Activated naive CD4-positive, alpha-beta T cell treated with anti-CD3 and anti-CD28 coated beads, Interleukin-2, amount 50 U/mL, for 72 hours (primary cell): Measurements from ENCODE around the gene RAB37. TPM values are rescaled to one million over a fixed set of nuclear protein-coding genes. Genes with fewer than 3 reads are reported as not detected.
A peak's percentile ranks its signal among the peaks of the same experiment; 100 is the strongest.

ENCODE experiments used
- ATAC-seq, 2 donors: fragments of 150-1000 bp; cut with Tn5 transposase; 2 replicates each; pipeline ENCODE4 v1.10.0; 2021; ENCODE audit warnings: mild to moderate bottlenecking in 2 of 2, moderate library complexity in 2 of 2
- DNase-seq, 2 donors: peaks; one replicate each; pipeline ENCODE4 v3.0.0; 2021 to 2022; ENCODE audit warnings: low spot score in 2 of 2
- H3K27ac Mint-ChIP-seq, 2 donors: one replicate each; pipeline ENCODE4 v1.8.0; 2022; ENCODE audit warnings: mild to moderate bottlenecking in 2 of 2, mixed read lengths in 2 of 2
- H3K36me3 Mint-ChIP-seq, 2 donors: one replicate each; pipeline ENCODE4 v1.8.0; 2022; ENCODE audit warnings: mixed read lengths in 2 of 2
- H3K9me3 Mint-ChIP-seq, 2 donors: one replicate each; pipeline ENCODE4 v1.8.0; 2022; ENCODE audit warnings: mixed read lengths in 2 of 2
- total RNA-seq, 2 donors: library from RNA; stranded (reverse); gene quantifications; one replicate each; pipeline ENCODE4 v1.2.3, GENCODE V29; 2022

Gene RAB37
- total RNA-seq, 2 donors from 2014 or later = 3.4 to 4.0 TPM

GRCh38 chr17:74763565-74764387, 26.7 kb downstream of the RAB37 start:
- Mint-ChIP-seq H3K36me3 (peaks cover 0 to 6% of the 10 kb centered on the region in 2 donors), H3K27ac (peak overlapping the region in 1 of 2 donors; percentile 49), H3K9me3 (no peaks in the 10 kb centered on the region)
- DNase-seq = no peak
- no peak for ATAC-seq

DNA sequence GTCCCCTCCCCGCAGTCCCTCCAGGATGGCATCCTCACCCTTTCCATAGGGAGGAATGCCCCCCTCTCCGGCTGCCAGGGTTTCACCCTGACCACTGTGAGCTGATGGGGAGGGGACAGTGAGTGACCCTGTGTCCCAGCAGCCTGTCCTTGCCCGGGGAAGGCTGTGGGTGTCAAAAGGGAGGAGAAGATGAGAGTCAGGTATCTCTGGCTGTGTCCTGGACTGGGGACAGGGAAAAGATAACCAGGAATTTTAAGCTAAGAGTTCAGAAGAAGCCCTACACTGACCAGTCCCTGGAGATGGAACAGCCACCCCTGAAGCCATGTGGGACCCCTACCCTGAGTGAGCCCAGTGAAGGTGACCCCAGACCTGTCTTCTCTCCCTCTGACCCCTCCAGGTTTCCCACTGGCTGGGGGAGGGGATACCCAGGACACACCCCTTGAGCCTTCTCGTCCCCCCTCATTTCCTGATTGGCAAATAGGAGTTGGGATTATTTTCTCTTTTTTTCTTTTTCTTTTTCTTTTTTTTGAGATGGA, 27.8 kb downstream of the RAB37 start:
- Mint-ChIP-seq H3K9me3 (no peaks in the 10 kb centered on the region), H3K36me3 (peaks cover 0 to 8% of the 10 kb centered on the region in 2 donors), H3K27ac (peak overlapping the region in 1 of 2 donors; percentile 79)
- DNase-seq (no peak), ATAC-seq (no peak)

DNA sequence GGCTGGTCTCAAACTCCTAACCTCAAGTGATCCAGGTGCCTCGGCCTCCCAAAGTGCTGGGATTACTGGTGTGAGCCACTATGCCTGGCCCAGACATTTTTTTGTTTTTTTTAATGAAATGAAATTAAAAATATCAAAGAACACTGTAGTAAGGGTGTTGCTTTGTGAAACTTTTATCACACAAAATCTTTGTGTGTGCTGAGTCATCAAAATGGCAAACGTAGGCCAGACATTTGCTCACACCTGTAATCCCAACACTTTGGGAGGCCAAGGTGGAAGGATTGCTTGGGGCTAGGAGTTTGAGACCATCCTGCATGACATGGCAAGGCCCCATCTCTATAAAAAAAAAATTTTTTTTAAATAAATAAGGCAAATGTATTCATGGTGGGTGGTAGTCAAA, 29.4 kb downstream of the RAB37 start:
- DNase-seq (no peak), ATAC-seq (no peak)
- Mint-ChIP-seq H3K9me3 (no peaks in the 10 kb centered on the region), H3K27ac (peak overlapping the region; percentile 57 to 72), H3K36me3 (peaks cover 0 to 8% of the 10 kb centered on the region in 2 donors)

- DNase-seq (no peak), ATAC-seq (no peak)
- Mint-ChIP-seq H3K36me3 (peaks cover 0 to 10% of the 10 kb centered on the region in 2 donors), H3K27ac (peak overlapping the region in 1 of 2 donors; percentile 72), H3K9me3 (no peaks in the 10 kb centered on the region)
Measured at GRCh38 chr17:74767111-74767516, 30.1 kb downstream of the RAB37 start.

GRCh38 chr17:74768069-74768762, 31.2 kb downstream of the RAB37 start:
- DNase-seq (no peak), ATAC-seq (no peak)
- Mint-ChIP-seq H3K36me3 (peaks cover 0 to 19% of the 10 kb centered on the region in 2 donors), H3K9me3 (no peaks in the 10 kb centered on the region), H3K27ac (peak overlapping the region; percentile 72 to 92)

DNA sequence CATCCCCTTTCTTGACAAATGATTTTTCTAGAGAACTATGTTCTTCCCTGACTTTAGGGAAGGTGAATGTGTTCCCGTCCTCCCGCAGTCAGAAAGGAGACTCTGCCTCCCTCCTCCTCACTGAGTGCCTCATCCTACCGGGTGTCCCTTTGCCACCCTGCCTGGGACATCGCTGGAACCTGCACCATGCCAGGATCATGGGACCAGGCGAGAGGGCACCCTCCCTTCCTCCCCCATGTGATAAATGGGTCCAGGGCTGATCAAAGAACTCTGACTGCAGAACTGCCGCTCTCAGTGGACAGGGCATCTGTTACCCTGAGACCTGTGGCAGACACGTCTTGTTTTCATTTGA, 31.7 kb downstream of the RAB37 start:
- H3K27ac Mint-ChIP-seq = peak overlapping the region; percentile 72 to 92
- H3K9me3 Mint-ChIP-seq = no peaks in the 10 kb centered on the region
- ATAC-seq (no peak), DNase-seq (no peak)
- H3K36me3 Mint-ChIP-seq = peaks cover 0 to 20% of the 10 kb centered on the region in 2 donors

GRCh38 chr17:74769266-74769855, 32.3 kb downstream of the RAB37 start:
- Mint-ChIP-seq H3K27ac (peak overlapping the region; percentile 72 to 92), H3K36me3 (peaks cover 0 to 25% of the 10 kb centered on the region in 2 donors), H3K9me3 (no peaks in the 10 kb centered on the region)
- DNase-seq (no peak), ATAC-seq (no peak)

DNA sequence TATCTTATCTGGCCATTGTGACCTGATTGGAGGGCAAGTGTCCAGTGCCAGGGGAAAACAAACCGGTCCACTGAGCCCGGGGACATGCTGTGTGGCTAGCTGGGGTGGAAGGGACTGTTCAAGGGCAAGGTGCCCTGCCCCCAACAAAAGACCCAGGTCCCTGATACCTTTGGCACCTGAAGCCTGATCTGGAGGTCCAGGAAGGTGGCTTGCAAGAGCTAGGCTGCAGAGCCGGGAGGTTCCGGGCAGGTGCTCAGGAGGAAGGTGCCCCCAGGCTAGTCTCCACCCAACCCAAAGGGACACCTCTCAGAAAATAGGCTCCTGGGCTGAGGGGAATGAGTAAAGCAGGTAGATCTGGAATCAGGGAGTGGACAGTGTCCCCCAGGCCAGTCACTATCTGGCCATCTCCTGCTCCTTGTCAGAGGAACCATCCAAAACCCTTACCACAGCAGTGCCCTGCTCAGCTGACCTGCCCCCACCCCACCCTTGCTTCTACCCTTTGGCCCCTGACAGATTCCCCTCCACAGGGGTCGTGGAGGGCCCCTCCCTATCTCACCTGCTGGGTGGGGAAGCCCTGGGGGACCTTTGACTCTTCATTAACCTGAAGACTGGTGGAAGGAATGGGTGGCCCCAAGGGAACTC, 32.9 kb downstream of the RAB37 start:
- Mint-ChIP-seq H3K27ac (peak overlapping the region; percentile 72 to 88), H3K9me3 (no peaks in the 10 kb centered on the region), H3K36me3 (peaks cover 0 to 25% of the 10 kb centered on the region in 2 donors)
- ATAC-seq (peak; percentile 4 to 8), DNase-seq (no peak)

DNA sequence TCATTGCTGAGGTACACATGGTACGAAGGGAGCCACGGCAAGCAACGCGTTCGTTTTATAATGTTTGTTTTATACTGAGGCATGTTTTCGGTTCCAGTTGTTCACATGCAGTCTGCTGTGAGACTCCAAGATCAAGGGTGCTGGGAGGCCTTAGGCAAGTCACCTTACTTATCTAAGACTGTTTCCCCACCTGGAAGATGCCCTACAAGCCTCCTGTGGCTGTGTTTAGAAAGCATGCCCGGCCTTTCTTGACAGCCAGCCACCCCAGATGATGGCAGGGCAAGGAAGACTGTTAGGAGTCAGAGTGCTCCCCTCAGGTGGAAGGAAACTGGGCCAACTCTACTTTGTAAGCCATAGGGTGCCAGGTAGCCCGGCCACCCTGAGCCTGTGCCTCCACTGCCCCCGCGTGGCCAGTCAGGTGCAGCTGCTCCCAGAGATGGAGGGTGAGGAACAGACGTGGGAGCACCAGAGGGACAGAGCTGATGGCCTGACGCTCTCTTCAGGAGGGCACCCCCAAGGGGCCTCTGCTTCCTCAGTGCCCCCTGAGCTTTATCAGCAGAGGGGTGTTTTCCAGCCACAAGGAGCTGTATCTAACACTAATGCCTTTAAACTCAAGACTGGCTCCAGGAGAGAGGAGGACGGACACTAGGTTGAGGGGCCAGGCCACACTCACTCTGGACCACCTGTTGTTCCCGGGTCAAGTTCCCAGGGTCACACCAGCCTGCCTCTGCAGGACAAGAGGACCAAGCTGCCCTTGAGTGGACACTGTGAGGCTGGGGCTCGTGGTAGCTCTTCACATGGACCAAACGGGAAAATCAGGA, 33.7 kb downstream of the RAB37 start:
- Mint-ChIP-seq H3K9me3 (no peaks in the 10 kb centered on the region), H3K36me3 (peaks cover 4 to 29% of the 10 kb centered on the region in 2 donors), H3K27ac (peak overlapping the region; percentile 12 to 88)
- ATAC-seq = peak; percentile 83 to 86
- peak in 1 of 2 donors; percentile 74 for DNase-seq

DNA sequence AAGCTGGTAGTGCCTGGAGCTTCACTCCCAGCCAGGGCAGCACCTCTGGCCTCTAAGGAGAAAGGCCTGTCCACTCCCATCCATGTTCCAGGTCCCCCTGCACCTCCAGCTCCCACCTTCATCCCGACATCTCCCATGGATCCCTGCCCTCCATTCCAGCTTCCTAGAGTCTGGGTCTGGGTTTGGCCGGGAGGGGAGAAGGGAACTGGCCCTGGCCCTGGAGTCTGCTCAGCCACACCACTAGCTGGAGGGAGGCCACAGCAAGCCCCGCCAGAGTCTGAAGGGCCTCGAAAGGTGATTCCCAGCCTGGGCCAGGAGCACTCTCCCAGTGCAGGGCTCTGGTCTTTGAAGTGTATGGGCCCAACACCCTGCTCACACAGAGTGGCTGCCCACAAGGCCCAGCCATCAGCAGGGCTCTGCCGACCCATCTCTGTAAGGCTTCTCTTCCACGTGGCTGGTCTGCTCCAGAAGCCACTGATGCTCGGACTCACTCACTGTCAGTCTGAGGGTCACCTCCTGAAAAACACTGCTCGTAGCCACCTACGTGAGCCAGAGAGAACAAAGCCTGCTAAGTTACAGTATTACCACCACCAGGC, 34.4 kb downstream of the RAB37 start:
- Mint-ChIP-seq H3K9me3 (no peaks in the 10 kb centered on the region), H3K27ac (peak overlapping the region in 1 of 2 donors; percentile 72), H3K36me3 (peaks cover 10 to 35% of the 10 kb centered on the region in 2 donors)
- DNase-seq (no peak), ATAC-seq (no peak)

- H3K9me3 Mint-ChIP-seq = no peaks in the 10 kb centered on the region
- no peak for DNase-seq
- no peak for ATAC-seq
- H3K27ac Mint-ChIP-seq = peak overlapping the region; percentile 45 to 77
- peaks cover 10 to 35% of the 10 kb centered on the region in 2 donors for H3K36me3 Mint-ChIP-seq
Measured at GRCh38 chr17:74772053-74772452, 35.0 kb downstream of the RAB37 start.

GRCh38 chr17:74773414-74773813, 36.4 kb downstream of the RAB37 start:
- peak overlapping the region in 1 of 2 donors; percentile 62 for H3K27ac Mint-ChIP-seq

DNA sequence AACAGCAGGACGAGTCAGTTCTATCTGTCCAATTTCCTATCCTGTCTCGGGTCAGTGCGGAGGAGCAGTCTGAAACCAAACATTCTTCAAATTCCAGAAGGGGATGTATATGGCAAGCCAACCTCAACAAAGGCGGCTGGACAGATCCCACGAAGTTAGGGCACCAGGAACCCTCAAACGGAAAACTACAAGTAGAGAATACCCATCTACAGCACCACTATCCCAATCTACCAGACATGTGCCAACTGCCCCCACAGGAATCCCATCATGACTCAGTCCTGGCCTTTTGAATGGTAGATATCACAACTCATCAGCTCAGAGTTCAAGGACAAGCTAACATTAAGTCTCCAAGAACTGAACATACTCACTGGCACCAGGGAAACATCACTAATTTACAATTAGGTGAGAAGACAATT, 36.8 kb downstream of the RAB37 start:
- Mint-ChIP-seq H3K9me3 (no peaks in the 10 kb centered on the region), H3K27ac (peak overlapping the region; percentile 70 to 83), H3K36me3 (peaks cover 10 to 29% of the 10 kb centered on the region in 2 donors)
- no peak for DNase-seq
- no peak for ATAC-seq

More at GRCh38 chr17:74773414-74773813, 36.4 kb downstream of the RAB37 start:
- DNase-seq (no peak), ATAC-seq (no peak)
- no peaks in the 10 kb centered on the region for H3K9me3 Mint-ChIP-seq
- peaks cover 10 to 33% of the 10 kb centered on the region in 2 donors for H3K36me3 Mint-ChIP-seq

DNA sequence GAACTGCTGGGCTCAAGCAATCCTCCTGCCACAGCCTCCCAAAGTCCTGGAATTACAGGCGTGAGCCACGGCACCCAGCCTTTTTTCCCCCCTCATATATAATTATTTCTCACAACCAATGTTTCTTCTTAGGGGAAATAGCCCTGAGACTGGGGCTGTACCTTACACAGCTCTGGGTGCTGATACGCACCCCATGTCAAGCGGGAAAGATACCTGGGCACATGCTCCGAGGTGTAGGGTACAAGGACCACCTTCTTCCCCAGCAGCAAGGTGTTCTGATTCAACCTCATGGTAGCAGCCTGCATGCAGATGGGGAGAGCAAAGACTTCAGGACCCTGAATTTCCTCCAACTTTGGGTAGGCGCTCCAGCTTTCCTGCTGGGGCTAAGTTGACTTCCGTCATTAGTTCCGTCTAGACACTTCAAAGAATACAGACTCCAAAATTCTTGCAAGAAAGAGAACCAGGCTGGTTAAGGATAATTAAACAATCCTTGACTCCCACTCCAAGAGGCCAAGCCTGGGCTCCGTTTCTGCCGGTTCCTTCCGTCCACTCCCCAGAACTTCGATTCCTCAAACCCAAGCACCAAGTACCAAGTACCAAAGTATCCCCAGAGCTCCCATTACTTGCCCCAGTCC, 38.5 kb downstream of the RAB37 start:
- Mint-ChIP-seq H3K9me3 (no peaks in the 10 kb centered on the region), H3K36me3 (peaks cover 10 to 27% of the 10 kb centered on the region in 2 donors), H3K27ac (peak overlapping the region; percentile 94 to 99)
- DNase-seq = no peak
- ATAC-seq = no peak
